Posterior cingulate gyrus (tissue), 11 donors: Measurements from ENCODE around the gene PRR29.

ENCODE experiments used
- DNase-seq, 10 donors: peaks; one replicate each; pipeline versions ENCODE4 v3.0.0 to v3.0.0-alpha.2; 2020 to 2021; ENCODE audit warnings: mixed read lengths in 3 of 10
- intact Hi-C: fragments of 100-400 bp; cut with DNase I; formaldehyde crosslinking; loops from one replicate; pipeline ENCODE4 v1.15.1; 2023

Gene PRR29

GRCh38 chr17:64036198-64036922, 38.2 kb downstream of the PRR29 start:
- peak in 1 of 10 donors; percentile 69 for DNase-seq
- intact Hi-C loops: no loop called here

GRCh38 chr17:64037180-64037579, 39.0 kb downstream of the PRR29 start:
- DNase-seq: peak in 1 of 10 donors; percentile 35
- intact Hi-C loops: no loop called here

- intact Hi-C loops: no loop called here
- DNase-seq: no peak
Measured at GRCh38 chr17:64037802-64038201, 39.7 kb downstream of the PRR29 start.

- peak in 2 of 10 donors; percentile 67 to 80 for DNase-seq
Measured at GRCh38 chr17:64038331-64039105, 40.4 kb downstream of the PRR29 start.

GRCh38 chr17:64039106-64039400, 40.9 kb downstream of the PRR29 start:
- DNase-seq: no peak
- intact Hi-C loops: no loop called here

More at GRCh38 chr17:64038331-64039105, 40.4 kb downstream of the PRR29 start:
- intact Hi-C loops: no loop called here

GRCh38 chr17:64040206-64040605, 42.1 kb downstream of the PRR29 start:
- intact Hi-C loops: no loop called here
- peak in 1 of 10 donors; percentile 12 for DNase-seq

- DNase-seq: peak in 2 of 10 donors; percentile 51 to 59
- intact Hi-C loops: no loop called here
Measured at GRCh38 chr17:64041912-64042311, 43.8 kb downstream of the PRR29 start.

GRCh38 chr17:64042700-64043485, 44.7 kb downstream of the PRR29 start:
- DNase-seq: peak in 2 of 10 donors; percentile 66 to 81
- intact Hi-C loops: no loop called here

GRCh38 chr17:64045176-64045575, 47.0 kb downstream of the PRR29 start:
- intact Hi-C loops: no loop called here
- peak in 2 of 10 donors; percentile 67 for DNase-seq

- DNase-seq: peak in 1 of 10 donors; percentile 24
- intact Hi-C loops: no loop called here
Measured at GRCh38 chr17:64048805-64049204, 50.7 kb downstream of the PRR29 start.

GRCh38 chr17:64051153-64051552, 53.0 kb downstream of the PRR29 start:
- no peak for DNase-seq
- intact Hi-C loops: no loop called here

- intact Hi-C loops: no loop called here
Measured at GRCh38 chr17:64053101-64053500, 55.0 kb downstream of the PRR29 start.

More at GRCh38 chr17:64053101-64053500, 55.0 kb downstream of the PRR29 start:
- peak in 1 of 10 donors; percentile 75 for DNase-seq
